ENCODE results near the gene TENT4B.

TENT4B gene

GRCh38 chr16:50275098-50275415 is 122.0 kb downstream of the TENT4B start:
- no peak overlapping the region for H3K4me3 ChIP-seq (ENCODE audit: low read length)
- DNase-seq (ENCODE audit: low read depth) = no peak

GRCh38 chr16:50275428-50276325 is 122.6 kb downstream of the TENT4B start:
- DNase-seq (ENCODE audit: low read depth) = no peak
- TF ChIP-seq CTCF (IDR thresholded peaks at IDR 0.05; ENCODE audit: insufficient read depth, low read depth, low read length, missing control alignments) = no peak
- no peak overlapping the region for H3K4me3 ChIP-seq (ENCODE audit: low read length)

More at GRCh38 chr16:50275098-50275415, 122.0 kb downstream of the TENT4B start:
- TF ChIP-seq CTCF (IDR thresholded peaks at IDR 0.05; ENCODE audit: insufficient read depth, low read depth, low read length, missing control alignments) = no peak

- TF ChIP-seq CTCF (IDR thresholded peaks at IDR 0.05; ENCODE audit: insufficient read depth, low read depth, low read length, missing control alignments) = no peak
- DNase-seq (ENCODE audit: low read depth) = no peak
- no peak overlapping the region for H3K4me3 ChIP-seq (ENCODE audit: low read length)
These were observed 123.2 kb downstream of the TENT4B start for GRCh38 chr16:50276326-50276640.

- peak; percentile 20 for DNase-seq (ENCODE audit: low read depth)
- TF ChIP-seq CTCF (IDR thresholded peaks at IDR 0.05; ENCODE audit: insufficient read depth, low read depth, low read length, missing control alignments) = no peak
- H3K4me3 ChIP-seq (ENCODE audit: low read length) = no peak overlapping the region
These were observed 123.9 kb downstream of the TENT4B start for GRCh38 chr16:50276801-50277555.

- H3K4me3 ChIP-seq (ENCODE audit: low read length) = no peak overlapping the region
These were observed 125.1 kb downstream of the TENT4B start for GRCh38 chr16:50278251-50278650.

GRCh38 chr16:50279504-50279865 is 126.4 kb downstream of the TENT4B start:
- DNase-seq (ENCODE audit: low read depth) = no peak
- no peak for TF ChIP-seq CTCF (IDR thresholded peaks at IDR 0.05; ENCODE audit: insufficient read depth, low read depth, low read length, missing control alignments)
- no peak overlapping the region for H3K4me3 ChIP-seq (ENCODE audit: low read length)

More at GRCh38 chr16:50278251-50278650, 125.1 kb downstream of the TENT4B start:
- no peak for TF ChIP-seq CTCF (IDR thresholded peaks at IDR 0.05; ENCODE audit: insufficient read depth, low read depth, low read length, missing control alignments)
- DNase-seq (ENCODE audit: low read depth) = no peak

All from epithelial cell of esophagus (primary cell).